ENCODE measurements around the gene DGKB.

DNA sequence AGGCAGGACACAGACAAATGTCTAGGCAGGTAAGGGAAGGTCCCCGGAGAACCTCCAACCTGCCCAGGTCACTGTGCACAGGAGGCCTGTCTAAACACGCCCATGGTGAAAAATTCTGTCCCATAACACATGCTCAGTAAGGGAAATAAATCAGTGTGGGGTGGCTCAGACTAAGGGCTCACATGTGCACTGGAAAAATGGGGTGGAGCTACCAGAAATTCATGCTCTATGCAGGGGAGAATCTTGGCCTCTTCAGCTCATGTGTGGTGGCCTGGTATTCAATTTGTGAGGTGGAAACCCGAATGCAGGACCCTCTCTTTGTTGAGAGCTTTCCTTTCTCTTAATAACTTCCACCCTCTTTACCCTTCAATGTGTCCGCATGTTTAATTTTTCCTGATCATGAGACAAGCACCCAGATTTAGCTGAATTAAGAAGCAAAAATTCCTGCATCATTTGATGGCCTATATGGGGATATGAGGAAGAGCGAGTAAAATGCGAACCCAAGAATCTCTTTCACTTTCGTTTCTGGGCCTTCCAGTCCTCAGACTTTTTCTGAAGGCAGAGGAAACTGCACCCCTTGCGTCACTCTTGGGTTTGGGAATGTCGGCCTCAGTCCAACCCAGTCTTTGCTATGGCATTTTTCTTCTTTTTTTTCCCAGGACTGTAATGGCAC lies 163.2 kb downstream of the DGKB start:
- TF ChIP-seq EZH2phosphoT487 (IDR thresholded peaks at IDR 0.05; ENCODE audit: low read length) (no peak), EZH2 (optimal IDR thresholded peaks at IDR 0.05; ENCODE audit: low read depth, low read length) (no peak)
- TF ChIP-seq, protein P1, sequence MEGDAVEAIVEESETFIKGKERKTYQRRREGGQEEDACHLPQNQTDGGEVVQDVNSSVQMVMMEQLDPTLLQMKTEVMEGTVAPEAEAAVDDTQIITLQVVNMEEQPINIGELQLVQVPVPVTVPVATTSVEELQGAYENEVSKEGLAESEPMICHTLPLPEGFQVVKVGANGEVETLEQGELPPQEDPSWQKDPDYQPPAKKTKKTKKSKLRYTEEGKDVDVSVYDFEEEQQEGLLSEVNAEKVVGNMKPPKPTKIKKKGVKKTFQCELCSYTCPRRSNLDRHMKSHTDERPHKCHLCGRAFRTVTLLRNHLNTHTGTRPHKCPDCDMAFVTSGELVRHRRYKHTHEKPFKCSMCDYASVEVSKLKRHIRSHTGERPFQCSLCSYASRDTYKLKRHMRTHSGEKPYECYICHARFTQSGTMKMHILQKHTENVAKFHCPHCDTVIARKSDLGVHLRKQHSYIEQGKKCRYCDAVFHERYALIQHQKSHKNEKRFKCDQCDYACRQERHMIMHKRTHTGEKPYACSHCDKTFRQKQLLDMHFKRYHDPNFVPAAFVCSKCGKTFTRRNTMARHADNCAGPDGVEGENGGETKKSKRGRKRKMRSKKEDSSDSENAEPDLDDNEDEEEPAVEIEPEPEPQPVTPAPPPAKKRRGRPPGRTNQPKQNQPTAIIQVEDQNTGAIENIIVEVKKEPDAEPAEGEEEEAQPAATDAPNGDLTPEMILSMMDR (IDR thresholded peaks at IDR 0.05; ENCODE audit: low read length): no peak

Data from MM.1S (cell line).